DND-41 (cell line): Measurements from ENCODE around the gene METTL2B.

Experiments used
- CTCF ChIP-seq: IDR thresholded peaks from 2 replicates; pipeline ENCODE4 v1.5.1; 2012; ENCODE audit warnings: borderline replicate concordance, low read length, moderate library complexity, mild to moderate bottlenecking; ENCODE audit not compliant: poor library complexity, severe bottlenecking; ENCODE audit errors: extremely low read depth
- EZH2 ChIP-seq: IDR thresholded peaks from 3 replicates; pipeline ENCODE4 v1.6.1; 2012; ENCODE audit warnings: borderline replicate concordance, low read depth, mild to moderate bottlenecking, moderate library complexity, low read length, inconsistent platforms; ENCODE audit not compliant: severe bottlenecking

GRCh38 chr7:128497405-128497804 lies 20.9 kb downstream of the METTL2B start:
- TF ChIP-seq CTCF: no peak
- TF ChIP-seq EZH2: no peak
